Pulmonary artery endothelial cell (primary cell): Measurements from ENCODE around the gene TCFL5. TPM values are rescaled to one million over a fixed set of nuclear protein-coding genes. Genes with fewer than 3 reads are reported as not detected.

Source experiments
- DNase-seq: peaks from one replicate; pipeline ENCODE4 v3.0.0-alpha.2; 2011; ENCODE audit warnings: low read depth, low spot score
- total RNA-seq: library from RNA; depleted of rRNA; stranded (reverse); fragments of >200 nt; gene quantifications from 2 replicates; pipeline ENCODE4 v1.2.3, GENCODE V29; 2014

Gene TCFL5
- total RNA-seq, 1 donor from 2014 or later: 15.6 TPM

DNA sequence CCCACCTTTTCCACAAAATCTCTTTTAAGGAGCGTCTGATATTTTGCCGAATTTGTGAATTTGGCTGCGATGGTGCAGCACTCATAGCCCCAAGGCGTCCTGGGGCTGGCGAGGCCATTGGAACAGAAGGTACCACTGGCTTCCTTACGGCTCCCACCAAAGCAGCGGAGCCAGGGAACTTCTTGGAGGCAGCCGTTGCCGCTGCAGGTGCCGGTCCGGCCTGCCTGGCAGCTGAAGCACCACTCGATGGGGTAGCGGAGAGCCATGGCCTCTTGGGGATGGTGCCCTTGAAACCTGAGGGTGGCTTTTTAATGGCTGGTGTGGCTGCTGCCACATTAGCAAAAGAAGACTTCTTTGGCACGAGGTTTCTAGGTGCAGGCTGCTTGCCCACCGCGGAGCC lies 34.9 kb upstream of the TCFL5 start:
- DNase-seq: no peak

DNA sequence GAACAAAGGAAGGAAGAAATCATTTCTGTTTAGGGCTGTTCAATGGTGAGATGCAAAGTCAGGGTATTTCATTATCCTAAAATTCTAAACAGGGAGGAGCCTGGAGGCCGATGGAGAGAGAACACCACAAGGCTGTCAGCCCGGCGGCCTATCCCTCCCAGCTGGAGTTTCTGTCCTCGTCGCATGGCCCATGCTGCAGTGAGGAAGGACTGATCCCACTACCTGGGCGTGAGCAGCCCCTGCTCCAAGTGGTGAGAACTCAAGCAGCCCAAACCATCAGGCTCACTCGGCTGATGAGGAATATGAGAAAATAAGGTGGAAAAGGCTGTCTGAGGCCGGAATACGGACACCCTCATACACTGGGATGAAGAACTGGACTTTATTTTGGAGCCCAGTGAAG lies 33.9 kb upstream of the TCFL5 start:
- no peak for DNase-seq

DNA sequence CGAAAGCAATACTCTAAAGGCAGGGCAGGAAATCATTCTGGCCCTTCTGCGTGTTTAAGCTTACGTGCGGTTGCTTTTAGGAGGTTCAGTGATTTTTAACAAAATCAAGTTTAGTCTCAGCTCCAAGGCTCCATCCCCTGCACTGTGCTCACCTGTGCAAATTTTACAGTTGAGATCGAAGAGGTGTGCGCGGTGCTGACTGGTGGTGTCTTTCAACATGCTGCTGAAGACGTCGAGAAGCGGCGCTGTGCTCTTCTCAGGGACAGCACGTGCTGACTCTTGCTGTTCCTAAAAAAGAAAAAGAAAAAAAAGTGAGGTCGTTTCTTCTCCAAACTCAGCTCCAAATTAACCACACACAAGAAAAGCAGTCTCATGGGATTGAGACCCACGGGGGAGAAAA lies 32.6 kb upstream of the TCFL5 start:
- DNase-seq: no peak

DNA sequence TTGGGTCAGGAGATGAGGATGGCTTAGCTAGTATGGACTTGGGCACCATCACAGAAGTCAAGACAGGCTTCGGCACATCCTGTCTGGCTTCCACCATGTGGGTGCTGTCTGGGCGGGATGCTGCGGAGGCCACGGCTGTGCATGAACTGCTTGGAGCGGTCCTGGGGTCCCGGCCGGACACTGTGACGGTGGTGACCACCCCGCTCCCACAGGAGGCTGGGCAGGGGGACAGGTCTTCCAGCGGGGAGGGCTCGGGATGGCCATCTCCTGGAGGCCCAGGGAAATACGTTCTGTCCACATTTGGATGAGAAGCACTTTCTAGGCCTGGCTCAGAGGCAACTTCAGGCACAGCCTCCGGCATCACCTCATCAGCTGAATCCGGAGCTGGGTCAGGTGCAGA lies 32.1 kb upstream of the TCFL5 start:
- no peak for DNase-seq

DNA sequence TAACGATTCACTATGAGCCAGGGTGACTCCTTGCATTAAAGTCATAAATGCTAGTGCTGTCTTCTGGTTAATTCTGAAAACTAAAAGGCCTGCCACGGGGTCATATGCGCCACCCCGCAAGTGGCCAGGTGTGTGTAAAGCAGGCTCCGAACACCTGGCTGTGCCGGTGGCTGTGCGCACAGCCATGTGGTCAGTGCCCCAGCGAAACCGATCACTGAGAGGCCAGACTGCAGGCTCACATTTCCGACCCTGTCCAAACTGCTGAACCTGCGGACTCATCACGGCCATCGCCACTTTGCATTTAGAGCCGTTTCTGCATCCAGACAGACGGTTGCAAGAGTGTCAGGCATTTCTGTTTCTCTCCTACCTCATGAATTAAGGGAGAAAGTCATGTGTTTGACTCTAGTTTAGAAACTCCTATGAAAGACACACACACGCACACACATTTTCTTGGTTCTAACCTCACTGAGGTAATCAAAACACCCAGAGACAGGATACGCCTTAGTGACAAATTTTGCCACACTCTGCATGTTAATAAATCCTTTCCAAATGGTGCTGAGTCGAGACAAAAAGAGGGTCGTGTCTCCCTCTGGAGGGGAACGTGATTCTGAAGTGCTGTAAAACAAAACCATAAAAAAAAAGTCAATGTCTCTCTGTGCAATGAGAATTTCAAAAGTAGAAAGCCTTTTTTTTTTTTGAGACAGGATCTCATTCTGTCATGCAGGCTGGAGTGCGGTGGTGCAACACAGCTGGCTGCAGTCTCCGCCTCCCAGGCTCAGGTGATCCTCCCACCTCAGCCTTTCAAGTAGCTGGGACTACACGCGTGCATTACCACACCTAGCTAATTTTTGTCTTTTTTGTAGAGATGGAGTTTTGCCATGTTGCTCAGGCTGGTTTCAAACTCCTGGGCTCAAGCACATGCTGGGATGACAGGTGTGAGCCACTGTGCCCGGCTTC lies 31.0 kb upstream of the TCFL5 start:
- DNase-seq: no peak

DNA sequence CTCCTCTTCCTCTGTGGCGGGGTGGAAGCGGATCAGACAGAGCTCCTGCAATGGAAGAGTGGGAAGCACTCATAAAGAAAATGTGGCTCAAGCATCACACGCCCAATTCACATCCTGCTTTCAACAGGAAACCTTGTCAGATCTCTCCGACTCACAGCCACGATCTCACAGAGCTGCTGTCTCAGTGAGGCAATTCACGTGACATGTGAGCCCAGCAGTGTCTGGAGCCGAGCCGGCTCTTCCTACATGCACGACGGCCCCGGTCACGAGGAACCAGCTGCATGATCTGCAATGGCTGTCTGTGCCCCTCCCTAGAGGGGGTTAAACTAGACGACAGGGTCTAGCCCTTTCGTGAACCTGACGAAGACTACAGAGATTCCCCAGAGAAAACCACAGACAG lies 29.5 kb upstream of the TCFL5 start:
- no peak for DNase-seq

DNA sequence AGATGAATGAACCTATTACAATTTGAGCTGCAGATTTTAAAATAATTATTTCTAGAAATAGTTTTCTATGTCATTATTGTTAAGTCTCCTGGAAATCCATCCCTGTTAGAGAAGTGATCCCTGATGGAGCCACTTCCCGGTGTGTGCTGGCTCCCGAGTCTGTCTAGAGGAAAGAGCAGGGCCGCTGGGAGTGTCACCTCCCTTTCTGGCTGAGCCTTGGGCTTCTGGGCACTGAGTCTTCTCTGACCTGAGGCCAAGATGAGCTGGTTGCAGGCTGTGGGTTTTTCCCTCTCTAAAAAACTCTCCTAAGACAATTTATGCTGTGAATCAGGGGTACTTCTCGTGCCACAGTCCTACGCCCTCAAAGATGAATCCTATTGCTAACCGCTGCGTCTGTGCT lies 28.8 kb upstream of the TCFL5 start:
- DNase-seq: no peak

DNA sequence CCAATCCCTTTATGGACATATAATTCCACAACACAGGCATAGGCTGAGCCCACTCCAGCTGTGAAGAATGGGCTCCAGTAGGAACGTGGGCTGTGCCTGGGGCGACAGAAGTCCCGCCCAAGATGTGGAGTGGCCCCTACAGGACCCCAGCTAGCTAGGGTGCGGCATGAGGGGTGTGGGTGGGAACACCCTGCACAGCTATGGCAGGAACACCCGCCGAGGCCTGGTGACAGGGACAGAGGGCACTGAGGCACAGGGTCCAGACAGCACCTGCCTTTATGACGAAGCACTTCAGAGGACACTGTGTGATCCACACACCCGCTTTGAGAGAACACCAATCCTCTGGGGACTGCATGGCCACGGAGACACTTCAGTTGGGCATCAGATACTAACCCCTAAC lies 28.2 kb upstream of the TCFL5 start:
- no peak for DNase-seq

DNA sequence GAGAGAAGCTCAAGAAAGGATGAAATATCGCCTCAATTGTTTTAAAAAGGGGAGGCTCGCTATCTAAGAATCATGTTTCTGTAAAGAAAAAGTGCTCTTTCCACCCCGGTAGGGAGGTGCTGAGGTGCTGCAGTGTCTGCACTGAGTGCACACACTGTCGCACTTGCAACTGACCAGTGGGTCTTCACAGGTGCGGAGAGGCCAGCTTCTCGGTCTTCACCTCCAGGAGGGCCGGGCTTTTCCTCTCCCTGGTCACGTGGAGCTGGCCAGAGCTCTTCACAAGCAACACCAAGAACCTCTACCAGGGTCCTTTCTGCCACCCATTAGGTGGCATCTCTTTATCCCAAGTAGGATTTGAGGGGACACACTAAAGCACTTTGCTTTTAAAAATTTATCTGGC lies 27.8 kb upstream of the TCFL5 start:
- DNase-seq: no peak

DNA sequence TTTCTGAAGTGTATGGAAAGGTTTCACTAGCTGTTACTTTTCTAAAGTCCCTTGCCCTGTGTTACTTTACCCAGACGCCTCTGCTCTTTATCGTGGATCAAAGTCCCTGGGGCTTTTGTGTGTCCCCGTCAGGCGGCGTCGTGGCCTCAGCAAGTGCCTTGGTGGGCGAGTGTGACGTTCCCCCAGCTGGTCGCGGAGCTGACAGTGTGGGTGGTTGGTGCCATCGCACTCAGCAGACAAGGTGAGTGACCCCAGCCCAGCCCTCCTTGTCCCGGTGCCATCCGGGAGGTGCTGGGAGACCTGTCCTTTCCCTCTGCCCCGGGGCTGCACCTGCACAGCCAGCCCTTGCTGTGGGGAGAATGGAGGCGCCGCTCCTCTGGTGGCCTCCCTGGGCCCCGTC lies 27.3 kb upstream of the TCFL5 start:
- DNase-seq: no peak

DNA sequence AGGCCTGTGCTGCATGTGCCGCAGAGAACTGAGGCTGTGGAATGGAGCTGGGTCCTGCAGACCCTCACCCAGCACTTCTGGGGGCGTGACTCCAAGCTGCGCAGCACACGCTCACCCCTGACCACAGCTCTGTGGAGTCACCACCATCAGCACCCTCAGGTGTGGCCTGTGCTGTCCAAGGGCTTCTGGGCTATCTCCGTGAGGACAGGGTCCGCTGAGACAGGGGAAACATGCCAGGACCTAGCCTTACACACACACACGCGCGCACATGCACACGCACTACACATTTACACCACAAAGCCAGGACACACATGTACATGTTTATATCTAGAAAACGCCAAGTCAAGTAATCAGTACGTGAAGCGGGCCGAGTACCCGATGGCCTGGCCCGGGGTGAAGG lies 26.8 kb upstream of the TCFL5 start:
- no peak for DNase-seq

DNA sequence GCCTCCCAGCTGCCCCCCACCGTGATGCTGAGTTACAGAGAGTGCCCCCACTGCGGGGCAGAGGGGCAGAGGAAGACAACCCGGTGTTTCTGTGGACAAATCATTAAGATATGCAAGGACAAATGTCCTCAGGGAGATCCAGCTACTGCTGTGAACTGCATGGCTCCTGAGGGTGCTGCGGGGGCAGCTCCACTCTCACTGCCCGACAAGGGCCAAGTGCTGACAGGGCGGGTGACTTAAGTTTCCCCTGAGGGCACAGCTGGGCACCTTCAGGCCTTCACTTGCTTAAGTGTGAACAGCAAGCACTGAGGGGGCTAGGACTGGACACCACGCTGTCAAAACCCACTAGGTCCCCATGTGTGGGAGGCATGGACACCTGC lies 26.2 kb upstream of the TCFL5 start:
- DNase-seq: no peak

DNA sequence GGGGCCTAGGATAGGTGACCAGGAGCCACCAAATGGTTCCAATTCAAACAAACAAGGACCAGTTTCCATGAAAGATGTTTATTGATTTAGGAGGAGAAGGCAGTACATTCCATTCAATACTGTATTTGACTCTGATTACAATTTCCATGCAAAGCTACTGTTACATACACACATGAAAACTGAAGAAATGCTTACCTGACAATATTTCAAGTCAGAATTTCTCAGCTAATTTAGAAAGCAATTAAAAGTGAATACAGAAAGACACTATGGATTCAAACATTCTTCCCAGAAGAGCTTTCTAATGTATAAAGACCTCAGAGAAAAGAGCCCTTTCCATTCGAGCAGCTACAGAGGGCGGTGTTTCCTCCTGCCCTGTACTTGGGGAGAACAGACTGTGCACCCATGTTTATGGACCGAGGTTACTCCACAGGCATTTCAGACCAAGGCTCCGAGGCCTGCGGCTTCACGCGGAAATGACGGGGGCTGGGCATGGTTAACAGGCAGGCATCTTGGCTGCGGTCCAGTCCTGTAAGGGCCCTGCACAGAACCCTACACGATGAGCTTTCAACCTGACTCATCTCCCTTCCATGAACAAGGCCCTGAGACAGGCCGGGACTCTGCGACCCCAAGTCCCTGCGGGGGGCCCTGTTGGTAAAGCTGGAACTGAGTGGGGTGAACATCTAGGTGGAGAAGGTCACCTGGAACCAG lies 25.7 kb upstream of the TCFL5 start:
- DNase-seq: peak; percentile 45

DNA sequence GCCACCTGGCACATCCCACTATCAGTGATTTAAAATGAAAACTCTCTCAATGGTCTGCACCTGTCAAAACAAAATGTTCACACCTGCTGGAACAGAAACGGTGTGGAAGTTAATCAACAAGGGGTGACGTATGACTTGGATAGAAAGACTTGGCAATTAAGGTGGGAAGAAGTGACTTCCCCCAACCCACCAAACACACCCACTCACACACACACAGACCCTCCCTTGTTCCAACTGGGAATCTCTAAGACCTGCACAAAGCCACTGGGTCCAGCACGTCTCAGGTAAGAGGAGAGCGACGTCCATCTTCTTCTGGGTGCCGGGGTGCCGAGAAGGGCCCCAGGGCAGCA lies 25.1 kb upstream of the TCFL5 start:
- no peak for DNase-seq

DNA sequence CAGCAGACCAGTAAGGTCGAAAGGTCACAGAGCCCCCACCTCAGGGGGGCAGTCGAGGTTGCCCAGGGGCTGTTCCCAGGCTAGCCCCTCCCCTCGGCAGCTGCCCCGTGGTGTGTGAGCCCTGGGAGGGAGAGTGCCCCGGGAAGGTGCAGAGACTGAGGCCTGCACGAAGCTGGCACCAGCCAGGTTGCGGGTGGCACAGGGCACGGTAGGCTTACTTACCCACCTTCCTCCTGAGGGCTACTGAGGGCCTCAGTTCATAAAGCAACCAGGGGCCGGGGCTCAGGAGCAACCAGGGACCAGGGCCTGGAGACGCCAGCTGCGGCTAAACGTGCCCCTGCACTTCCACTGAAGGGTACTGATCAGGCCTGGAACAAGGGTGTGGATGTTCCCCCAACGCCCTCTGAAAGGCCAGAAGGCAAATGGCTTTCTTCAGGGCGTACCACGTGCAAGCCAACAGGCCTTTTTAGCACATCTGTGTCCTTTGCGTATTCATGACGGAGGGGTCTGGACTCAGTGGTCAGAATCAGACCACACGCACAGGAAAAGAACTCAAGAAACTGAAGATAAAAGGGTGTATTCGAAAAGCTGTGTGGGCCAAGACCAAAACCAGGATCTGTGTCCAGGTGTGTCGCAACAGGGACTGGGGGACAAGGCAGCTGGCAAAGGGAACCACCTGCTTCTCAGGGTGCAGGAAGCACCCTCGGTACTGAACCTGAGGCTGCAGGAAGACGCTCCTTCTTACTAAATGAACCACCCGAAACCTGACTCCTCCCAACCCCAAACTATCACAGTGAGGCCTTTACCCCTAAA lies 24.5 kb upstream of the TCFL5 start:
- no peak for DNase-seq

DNA sequence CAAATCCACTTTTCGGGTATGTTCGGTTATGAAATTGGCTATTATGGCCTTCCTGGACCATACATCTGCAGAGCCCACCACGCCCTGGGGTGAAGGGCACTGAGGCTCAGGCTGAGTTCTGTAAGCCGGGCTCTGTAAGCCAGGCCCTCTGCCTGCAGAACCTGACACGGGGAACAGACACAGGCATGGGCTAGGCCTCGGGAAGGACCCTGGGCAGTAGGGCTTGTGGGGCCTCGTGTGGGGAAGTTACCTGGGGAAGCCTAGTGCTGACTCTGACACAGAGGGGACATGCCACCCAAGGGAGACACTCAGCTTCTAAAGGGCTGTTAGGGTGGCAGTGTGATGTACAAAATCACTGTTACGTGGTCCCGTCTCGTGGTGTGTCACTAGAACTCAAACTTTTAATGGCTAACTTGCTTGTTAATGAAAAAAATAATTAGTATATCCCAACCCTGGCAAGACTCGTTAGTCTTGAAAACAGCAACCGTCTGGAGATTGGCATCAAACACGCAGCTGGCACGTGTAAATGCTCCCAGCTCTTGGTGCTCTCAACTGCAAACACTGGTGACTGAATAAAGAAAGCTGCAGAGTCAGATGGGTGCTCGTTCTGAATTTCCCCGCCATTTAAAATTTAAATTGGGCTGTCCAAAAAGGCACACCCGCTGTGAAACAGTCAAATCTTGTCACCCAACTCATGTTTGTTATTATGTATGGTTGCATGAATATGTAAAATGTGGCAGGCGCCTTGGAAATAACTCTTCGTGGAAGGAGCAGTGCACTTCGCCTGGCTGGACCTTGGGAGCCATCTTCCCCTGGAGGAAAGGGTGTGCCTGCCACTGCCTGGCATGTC lies 23.6 kb upstream of the TCFL5 start:
- no peak for DNase-seq

DNA sequence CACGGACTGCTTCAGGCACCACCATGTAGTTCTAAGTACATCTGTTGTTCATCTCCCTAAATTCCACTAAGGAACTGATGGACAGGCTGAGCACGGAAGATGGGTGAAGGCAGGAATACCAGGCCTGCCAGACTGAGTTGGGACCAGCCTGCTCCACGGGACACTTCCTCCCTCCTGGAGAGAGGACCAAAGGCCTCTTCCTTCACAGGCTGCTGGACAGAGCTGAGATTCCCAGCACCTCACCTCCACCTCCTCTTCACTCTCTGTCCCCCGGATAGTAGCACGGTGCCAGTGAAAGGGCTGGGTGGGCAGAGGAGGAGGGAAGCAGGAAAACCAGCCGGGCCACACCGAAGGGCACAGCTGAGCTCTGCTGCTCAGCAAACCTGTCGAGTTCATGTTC lies 22.9 kb upstream of the TCFL5 start:
- DNase-seq: no peak

DNA sequence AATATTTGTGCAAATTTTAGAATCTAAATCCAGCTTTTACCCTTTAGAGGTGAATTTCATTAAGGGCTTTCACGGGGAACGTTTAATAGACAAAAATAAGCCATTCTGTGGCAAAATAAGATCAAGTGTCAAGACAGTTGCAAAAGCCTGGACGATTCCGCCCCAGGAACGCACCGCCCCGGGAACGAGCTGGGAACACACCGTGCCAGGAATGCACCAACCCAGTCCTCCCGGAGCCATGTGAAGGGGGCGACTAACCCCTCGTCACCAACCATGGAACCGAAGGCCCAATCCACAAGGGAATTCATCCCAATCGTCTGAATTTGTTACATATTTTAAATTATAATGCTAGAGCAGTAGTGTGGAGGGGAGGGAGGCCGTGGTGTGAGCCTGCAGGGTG lies 20.8 kb upstream of the TCFL5 start:
- no peak for DNase-seq

DNA sequence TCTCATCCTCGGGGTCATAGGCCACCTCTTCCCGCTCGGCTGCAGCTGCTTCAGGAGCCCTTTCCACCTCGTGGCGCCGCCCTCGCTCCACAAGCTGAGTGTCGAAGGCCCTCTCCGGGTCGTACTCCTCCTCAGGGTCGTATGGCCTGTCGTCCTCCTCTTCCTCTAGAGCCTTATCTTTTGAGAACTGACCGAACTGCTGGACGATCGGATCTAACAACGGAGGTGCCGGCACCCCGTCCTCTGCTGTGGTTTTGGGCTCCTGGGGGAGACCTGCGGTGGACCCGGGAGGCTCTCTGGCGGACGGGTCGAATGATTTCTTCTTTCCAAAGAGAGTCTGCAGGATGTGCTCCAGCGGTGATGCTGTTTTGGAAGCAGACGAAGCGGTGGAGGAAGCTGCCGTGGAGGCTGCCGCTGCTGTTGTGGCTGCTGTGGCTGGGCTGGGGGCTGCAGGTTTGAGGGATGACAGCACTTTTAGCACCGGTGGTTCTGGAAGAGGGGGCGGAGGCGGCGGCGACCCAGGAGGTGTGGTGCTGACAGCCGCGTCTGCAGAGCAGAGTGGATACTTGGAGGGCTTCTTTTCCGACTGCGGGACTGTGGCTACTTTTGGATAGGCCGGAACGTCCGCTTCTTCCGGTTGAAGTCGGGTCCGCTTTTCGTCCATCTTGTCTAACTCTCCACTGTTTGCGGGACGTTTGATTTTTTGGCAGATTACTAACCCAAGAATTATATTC lies 20.2 kb upstream of the TCFL5 start:
- no peak for DNase-seq

DNA sequence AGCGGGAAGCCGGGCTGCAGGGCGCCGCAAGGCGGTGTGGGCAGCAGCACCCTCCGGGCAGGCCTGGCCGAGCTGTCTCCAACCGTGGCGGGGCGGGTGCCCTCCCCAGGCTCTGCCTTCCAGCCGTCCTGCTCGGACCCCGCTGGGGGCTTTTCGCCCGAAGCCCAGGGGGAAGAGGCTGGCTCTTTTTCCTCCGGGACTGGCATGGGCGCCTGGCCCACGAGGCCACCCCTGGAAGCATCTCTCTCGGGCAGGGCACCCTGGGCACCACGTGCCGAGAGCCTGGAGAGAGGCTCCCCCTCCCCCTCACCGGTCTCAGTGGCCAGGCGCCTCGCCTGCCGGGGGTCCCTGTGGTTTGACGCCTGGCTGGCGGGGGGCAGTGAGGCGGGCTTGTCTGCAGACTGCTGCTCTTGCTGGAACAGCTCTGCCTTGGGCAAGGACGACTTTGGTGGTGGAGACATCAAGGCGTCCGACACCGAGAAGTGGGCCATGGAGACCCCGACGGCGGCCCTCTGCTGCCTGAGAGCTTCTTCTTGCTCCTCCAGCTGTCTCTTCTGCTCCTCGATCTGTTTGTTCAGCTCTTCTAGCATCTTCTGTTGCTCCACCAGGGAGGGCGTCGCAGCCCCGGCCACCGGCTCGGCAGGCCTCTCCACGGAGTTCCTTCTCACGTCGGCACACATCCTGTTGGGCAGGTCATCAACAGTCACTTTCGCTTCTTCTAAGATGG lies 19.5 kb upstream of the TCFL5 start:
- DNase-seq: no peak
